ENCODE data around the gene PXYLP1.

The PXYLP1 gene

GRCh38 chr3:141275511-141275910, 43.9 kb downstream of the PXYLP1 start:
- H3K4me3 Mint-ChIP-seq, result no peak overlapping the region
- no peak overlapping the region for H3K27ac Mint-ChIP-seq
- peaks cover 8% of the 10 kb centered on the region for H3K36me3 Mint-ChIP-seq (ENCODE audit: low read depth)
- H3K27me3 Mint-ChIP-seq (ENCODE audit: low read depth, poor library complexity), result no peaks in the 10 kb centered on the region
- H3K4me1 Mint-ChIP-seq, result peaks cover 10% of the 10 kb centered on the region
- no peak for DNase-seq
- H3K9me3 Mint-ChIP-seq, result no peaks in the 10 kb centered on the region
- no peak for TF ChIP-seq CTCF (IDR thresholded peaks at IDR 0.05)

- DNase-seq, result no peak
- Mint-ChIP-seq H3K27me3 (ENCODE audit: low read depth, poor library complexity) (no peaks in the 10 kb centered on the region), H3K4me1 (peaks cover 8% of the 10 kb centered on the region), H3K36me3 (ENCODE audit: low read depth) (peaks cover 8% of the 10 kb centered on the region), H3K9me3 (no peaks in the 10 kb centered on the region), H3K27ac (no peak overlapping the region), H3K4me3 (no peak overlapping the region)
- TF ChIP-seq CTCF (IDR thresholded peaks at IDR 0.05), result no peak
These were observed 44.3 kb downstream of the PXYLP1 start for GRCh38 chr3:141275973-141276372.

- Mint-ChIP-seq H3K4me3 (no peak overlapping the region), H3K9me3 (no peaks in the 10 kb centered on the region), H3K36me3 (ENCODE audit: low read depth) (peaks cover 12% of the 10 kb centered on the region), H3K27me3 (ENCODE audit: low read depth, poor library complexity) (no peaks in the 10 kb centered on the region), H3K27ac (no peak overlapping the region), H3K4me1 (peaks cover 8% of the 10 kb centered on the region)
- no peak for DNase-seq
- TF ChIP-seq CTCF (IDR thresholded peaks at IDR 0.05), result no peak
These were observed 44.8 kb downstream of the PXYLP1 start for GRCh38 chr3:141276398-141276797.

GRCh38 chr3:141277451-141277850, 45.8 kb downstream of the PXYLP1 start:
- Mint-ChIP-seq H3K4me3 (no peak overlapping the region), H3K4me1 (peaks cover 8% of the 10 kb centered on the region), H3K27me3 (ENCODE audit: low read depth, poor library complexity) (peaks cover 1% of the 10 kb centered on the region), H3K27ac (no peak overlapping the region), H3K9me3 (no peaks in the 10 kb centered on the region), H3K36me3 (ENCODE audit: low read depth) (peaks cover 23% of the 10 kb centered on the region)
- TF ChIP-seq CTCF (IDR thresholded peaks at IDR 0.05), result no peak
- DNase-seq, result no peak

GRCh38 chr3:141278196-141279076, 46.8 kb downstream of the PXYLP1 start:
- TF ChIP-seq CTCF (IDR thresholded peaks at IDR 0.05), result no peak
- Mint-ChIP-seq H3K27ac (no peak overlapping the region), H3K4me3 (no peak overlapping the region), H3K4me1 (peaks cover 5% of the 10 kb centered on the region), H3K36me3 (ENCODE audit: low read depth) (peaks cover 30% of the 10 kb centered on the region), H3K27me3 (ENCODE audit: low read depth, poor library complexity) (peaks cover 3% of the 10 kb centered on the region), H3K9me3 (no peaks in the 10 kb centered on the region)
- no peak for DNase-seq
